Brain microvascular endothelial cell (primary cell): ENCODE measurements around the gene PPM1N.
A peak's percentile ranks its signal among the peaks of the same experiment; 100 is the strongest.

Source experiments
- DNase-seq: peaks from one replicate; pipeline ENCODE4 v3.0.0-alpha.2; 2020
- H3K27ac ChIP-seq: fragments of 250-450 bp; sonication (Bioruptor Pico); 2 replicates; pipeline ENCODE4 v1.5.1; 2020; ENCODE audit warnings: mild to moderate bottlenecking, moderate library complexity
- H3K27me3 ChIP-seq: fragments of 250-450 bp; sonication (Bioruptor Pico); replicated peaks from 2 replicates; pipeline ENCODE4 v1.5.1; 2020; ENCODE audit warnings: mild to moderate bottlenecking
- H3K36me3 ChIP-seq: fragments of 250-450 bp; sonication (Bioruptor Pico); replicated peaks from 2 replicates; pipeline ENCODE4 v1.5.1; 2020; ENCODE audit warnings: mild to moderate bottlenecking
- H3K4me3 ChIP-seq: 2 replicates; pipeline ENCODE4 v1.5.1; 2011; ENCODE audit warnings: low read depth, mild to moderate bottlenecking, control low read depth, low read length, moderate library complexity
- CTCF ChIP-seq: IDR thresholded peaks from 2 replicates; pipeline ENCODE4 v1.5.1; 2011; ENCODE audit warnings: low read depth, mild to moderate bottlenecking, moderate library complexity, low read length, control low read depth, inconsistent platforms; ENCODE audit errors: missing control alignments
- in situ Hi-C: cut with HindIII; loops from 2 replicates; pipeline ENCODE4 v1.10.0; 2017; ENCODE audit warnings: low sequenced_read_pairs, low pct_ligation_motif_present

Gene PPM1N

GRCh38 chr19:45526143-45526542, 27.9 kb downstream of the PPM1N start:
- in situ Hi-C loops = no loop called here
- no peak for TF ChIP-seq CTCF
- peak; percentile 53 for DNase-seq
- Histone ChIP-seq H3K36me3 (peaks cover 69% of the 10 kb centered on the region), H3K27ac (no peak overlapping the region), H3K4me3 (no peak overlapping the region), H3K27me3 (no peaks in the 10 kb centered on the region)

- no peak overlapping the region for H3K4me3 ChIP-seq
- no peak for TF ChIP-seq CTCF
- DNase-seq = no peak
- peaks cover 62% of the 10 kb centered on the region for H3K36me3 ChIP-seq
- in situ Hi-C loops = no loop called here
- H3K27ac ChIP-seq = no peak overlapping the region
- H3K27me3 ChIP-seq = no peaks in the 10 kb centered on the region
Measured at GRCh38 chr19:45526971-45527370, 28.7 kb downstream of the PPM1N start.

GRCh38 chr19:45527731-45528130, 29.5 kb downstream of the PPM1N start:
- Histone ChIP-seq H3K4me3 (no peak overlapping the region), H3K36me3 (peaks cover 57% of the 10 kb centered on the region)
- in situ Hi-C loops = no loop called here

GRCh38 chr19:45528149-45528743, 30.0 kb downstream of the PPM1N start:
- in situ Hi-C loops = no loop called here
- no peaks in the 10 kb centered on the region for H3K27me3 ChIP-seq
- no peak overlapping the region for H3K4me3 ChIP-seq
- TF ChIP-seq CTCF = no peak
- H3K27ac ChIP-seq = no peak overlapping the region
- no peak for DNase-seq
- peaks cover 55% of the 10 kb centered on the region for H3K36me3 ChIP-seq

More at GRCh38 chr19:45527731-45528130, 29.5 kb downstream of the PPM1N start:
- Histone ChIP-seq H3K27ac (no peak overlapping the region), H3K27me3 (no peaks in the 10 kb centered on the region)
- peak; percentile 7 for TF ChIP-seq CTCF
- DNase-seq = no peak

- in situ Hi-C loops = no loop called here
- no peak for TF ChIP-seq CTCF
- Histone ChIP-seq H3K36me3 (peaks cover 50% of the 10 kb centered on the region), H3K27me3 (no peaks in the 10 kb centered on the region), H3K27ac (no peak overlapping the region), H3K4me3 (no peak overlapping the region)
- no peak for DNase-seq
Measured at GRCh38 chr19:45528744-45529419, 30.6 kb downstream of the PPM1N start.

GRCh38 chr19:45529420-45529785, 31.2 kb downstream of the PPM1N start:
- H3K27ac ChIP-seq = no peak overlapping the region
- no peaks in the 10 kb centered on the region for H3K27me3 ChIP-seq
- TF ChIP-seq CTCF = no peak
- DNase-seq = no peak
- H3K4me3 ChIP-seq = no peak overlapping the region
- in situ Hi-C loops = no loop called here
- H3K36me3 ChIP-seq = peaks cover 45% of the 10 kb centered on the region
